ENCODE measurements around the gene YKT6. TPM values are rescaled to one million over a fixed set of nuclear protein-coding genes. Genes with fewer than 3 reads are reported as not detected.

Gene YKT6
- total RNA-seq, 1 donor from 2014 or later: 83.7 TPM

- no peak overlapping the region for H3K27ac Mint-ChIP-seq
- DNase-seq (ENCODE audit: low spot score in 2 of 2, unreplicated experiment in 2 of 2): no peak
Observed at GRCh38 chr7:44183386-44183785, 17.4 kb upstream of the YKT6 start.

GRCh38 chr7:44184206-44184872, 16.4 kb upstream of the YKT6 start:
- TF ChIP-seq CTCF (IDR thresholded peaks at IDR 0.05; ENCODE audit: unreplicated experiment): no peak
- Mint-ChIP-seq H3K9me3 (peaks cover 11% of the 10 kb centered on the region), H3K27ac (no peak overlapping the region), H3K27me3 (ENCODE audit: low read depth) (peaks cover 12% of the 10 kb centered on the region), H3K4me3 (no peak overlapping the region), H3K4me1 (no peaks in the 10 kb centered on the region), H3K36me3 (no peaks in the 10 kb centered on the region)
- no peak for DNase-seq (ENCODE audit: low spot score in 2 of 2, unreplicated experiment in 2 of 2)

More at GRCh38 chr7:44183386-44183785, 17.4 kb upstream of the YKT6 start:
- H3K4me3 Mint-ChIP-seq: no peak overlapping the region
- H3K9me3 Mint-ChIP-seq: peaks cover 11% of the 10 kb centered on the region
- no peaks in the 10 kb centered on the region for H3K4me1 Mint-ChIP-seq
- no peak for TF ChIP-seq CTCF (IDR thresholded peaks at IDR 0.05; ENCODE audit: unreplicated experiment)
- H3K27me3 Mint-ChIP-seq (ENCODE audit: low read depth): peaks cover 16% of the 10 kb centered on the region
- H3K36me3 Mint-ChIP-seq: no peaks in the 10 kb centered on the region

GRCh38 chr7:44184873-44185446, 15.8 kb upstream of the YKT6 start:
- peaks cover 11% of the 10 kb centered on the region for H3K9me3 Mint-ChIP-seq
- H3K36me3 Mint-ChIP-seq: no peaks in the 10 kb centered on the region
- H3K27ac Mint-ChIP-seq: no peak overlapping the region
- no peak for DNase-seq (ENCODE audit: low spot score in 2 of 2, unreplicated experiment in 2 of 2)
- H3K4me1 Mint-ChIP-seq: no peaks in the 10 kb centered on the region
- peaks cover 12% of the 10 kb centered on the region for H3K27me3 Mint-ChIP-seq (ENCODE audit: low read depth)
- no peak for TF ChIP-seq CTCF (IDR thresholded peaks at IDR 0.05; ENCODE audit: unreplicated experiment)
- H3K4me3 Mint-ChIP-seq: no peak overlapping the region

- Mint-ChIP-seq H3K36me3 (no peaks in the 10 kb centered on the region), H3K4me1 (no peaks in the 10 kb centered on the region), H3K9me3 (peaks cover 11% of the 10 kb centered on the region), H3K27ac (no peak overlapping the region), H3K4me3 (no peak overlapping the region), H3K27me3 (ENCODE audit: low read depth) (peaks cover 17% of the 10 kb centered on the region)
- no peak for TF ChIP-seq CTCF (IDR thresholded peaks at IDR 0.05; ENCODE audit: unreplicated experiment)
- no peak for DNase-seq (ENCODE audit: low spot score in 2 of 2, unreplicated experiment in 2 of 2)
Observed at GRCh38 chr7:44185729-44186128, 15.0 kb upstream of the YKT6 start.

GRCh38 chr7:44186736-44187135, 14.0 kb upstream of the YKT6 start:
- peaks cover 25% of the 10 kb centered on the region for H3K27me3 Mint-ChIP-seq (ENCODE audit: low read depth)
- H3K9me3 Mint-ChIP-seq: peaks cover 11% of the 10 kb centered on the region
- no peak overlapping the region for H3K27ac Mint-ChIP-seq

More at GRCh38 chr7:44186736-44187135, 14.0 kb upstream of the YKT6 start:
- Mint-ChIP-seq H3K4me3 (no peak overlapping the region), H3K36me3 (no peaks in the 10 kb centered on the region), H3K4me1 (no peaks in the 10 kb centered on the region)
- no peak for TF ChIP-seq CTCF (IDR thresholded peaks at IDR 0.05; ENCODE audit: unreplicated experiment)
- DNase-seq (ENCODE audit: low spot score in 2 of 2, unreplicated experiment in 2 of 2): no peak
